ENCODE data around the gene ARID3A. TPM values are rescaled to one million over a fixed set of nuclear protein-coding genes. Genes with fewer than 3 reads are reported as not detected.

ARID3A gene
- total and polyA plus RNA-seq, 2 of the 13 experiments (the other 11 are each of a cell fraction or from before 2014, with no cell fraction given): 71.3 to 77.9 TPM

- TF ChIP-seq NFIC (IDR thresholded peaks at IDR 0.05; ENCODE audit: low read length): no peak
- no peak for TF ChIP-seq SP2 (CRISPR knock-in tag; IDR thresholded peaks at IDR 0.05)
- no peak for TF ChIP-seq THAP11 (CRISPR knock-in tag; IDR thresholded peaks at IDR 0.05)
- 0 out of 2 replicates have a peak, but pooled peaks have one; percentile 64 for TF ChIP-seq ZBTB21 (CRISPR knock-in tag; IDR thresholded peaks at IDR 0.05)
- no peak for TF ChIP-seq GTF2F1 (IDR thresholded peaks at IDR 0.05; ENCODE audit: low read length)
- TF ChIP-seq CREB1 (IDR thresholded peaks at IDR 0.05): peak; percentile 98
- no peak for TF ChIP-seq CREB1 (CRISPR knock-in tag; IDR thresholded peaks at IDR 0.05)
- no peak for TF ChIP-seq GLMP (CRISPR knock-in tag; IDR thresholded peaks at IDR 0.05; ENCODE audit: borderline replicate concordance)
- no peak for TF ChIP-seq ZNF549 (CRISPR knock-in tag; IDR thresholded peaks at IDR 0.05)
- TF ChIP-seq STAT5B (CRISPR knock-in tag; IDR thresholded peaks at IDR 0.05): no peak
- TF ChIP-seq ZNF432 (CRISPR knock-in tag; IDR thresholded peaks at IDR 0.05; ENCODE audit: borderline replicate concordance): no peak
- 0 out of 2 replicates have a peak, but pooled peaks have one; percentile 4 for TF ChIP-seq THRA (CRISPR knock-in tag; IDR thresholded peaks at IDR 0.05; ENCODE audit: borderline replicate concordance)
- TF ChIP-seq CSRNP1 (CRISPR knock-in tag; IDR thresholded peaks at IDR 0.05): no peak
- TF ChIP-seq TBX3 (IDR thresholded peaks at IDR 0.05; ENCODE audit: borderline replicate concordance): no peak
- TF ChIP-seq MZF1 (CRISPR knock-in tag; IDR thresholded peaks at IDR 0.05; ENCODE audit: borderline replicate concordance): no peak
- no peak for TF ChIP-seq THAP7 (CRISPR knock-in tag; IDR thresholded peaks at IDR 0.05)
- TF ChIP-seq ZNF30 (CRISPR knock-in tag; IDR thresholded peaks at IDR 0.05): no peak
- no peak for TF ChIP-seq ZNF17 (CRISPR knock-in tag; IDR thresholded peaks at IDR 0.05)
- no peak for TF ChIP-seq ZNF354B (CRISPR knock-in tag; IDR thresholded peaks at IDR 0.05)
- TF ChIP-seq ZC3H4 (CRISPR knock-in tag; IDR thresholded peaks at IDR 0.05; ENCODE audit: borderline replicate concordance): no peak
- no peak for TF ChIP-seq KDM6A (CRISPR knock-in tag; IDR thresholded peaks at IDR 0.05; ENCODE audit: low read depth)
- TF ChIP-seq RELA (CRISPR knock-in tag; IDR thresholded peaks at IDR 0.05): no peak
- no peak for TF ChIP-seq ZNF260 (CRISPR knock-in tag; IDR thresholded peaks at IDR 0.05; ENCODE audit: borderline replicate concordance, low read depth)
- TF ChIP-seq POLR2A (IDR thresholded peaks at IDR 0.05; ENCODE audit: insufficient read depth in 1 of 2, low read depth in 2 of 2, low read length in 2 of 2): no peak
- 0 out of 2 replicates have a peak, but pooled peaks have one; percentile 50 for TF ChIP-seq PAF1 (CRISPR knock-in tag; IDR thresholded peaks at IDR 0.05)
- TF ChIP-seq RORA (CRISPR knock-in tag; IDR thresholded peaks at IDR 0.05): no peak
- TF ChIP-seq HNRNPK (IDR thresholded peaks at IDR 0.05; ENCODE audit: low read depth, low read length, poor library complexity, severe bottlenecking): peak; percentile 21
Measured at GRCh38 chr19:996051-996838, 70.4 kb downstream of the ARID3A start (continued).

All from HepG2 (cell line).